Measurements from ENCODE around the gene CETN2.
A peak's percentile ranks its signal among the peaks of the same experiment; 100 is the strongest.
"Not testable (repeated sequence)": the region's sequence is repeated elsewhere in the genome, so short reads cannot be mapped to it uniquely, and the experiment has no call there.

CETN2 gene

DNA sequence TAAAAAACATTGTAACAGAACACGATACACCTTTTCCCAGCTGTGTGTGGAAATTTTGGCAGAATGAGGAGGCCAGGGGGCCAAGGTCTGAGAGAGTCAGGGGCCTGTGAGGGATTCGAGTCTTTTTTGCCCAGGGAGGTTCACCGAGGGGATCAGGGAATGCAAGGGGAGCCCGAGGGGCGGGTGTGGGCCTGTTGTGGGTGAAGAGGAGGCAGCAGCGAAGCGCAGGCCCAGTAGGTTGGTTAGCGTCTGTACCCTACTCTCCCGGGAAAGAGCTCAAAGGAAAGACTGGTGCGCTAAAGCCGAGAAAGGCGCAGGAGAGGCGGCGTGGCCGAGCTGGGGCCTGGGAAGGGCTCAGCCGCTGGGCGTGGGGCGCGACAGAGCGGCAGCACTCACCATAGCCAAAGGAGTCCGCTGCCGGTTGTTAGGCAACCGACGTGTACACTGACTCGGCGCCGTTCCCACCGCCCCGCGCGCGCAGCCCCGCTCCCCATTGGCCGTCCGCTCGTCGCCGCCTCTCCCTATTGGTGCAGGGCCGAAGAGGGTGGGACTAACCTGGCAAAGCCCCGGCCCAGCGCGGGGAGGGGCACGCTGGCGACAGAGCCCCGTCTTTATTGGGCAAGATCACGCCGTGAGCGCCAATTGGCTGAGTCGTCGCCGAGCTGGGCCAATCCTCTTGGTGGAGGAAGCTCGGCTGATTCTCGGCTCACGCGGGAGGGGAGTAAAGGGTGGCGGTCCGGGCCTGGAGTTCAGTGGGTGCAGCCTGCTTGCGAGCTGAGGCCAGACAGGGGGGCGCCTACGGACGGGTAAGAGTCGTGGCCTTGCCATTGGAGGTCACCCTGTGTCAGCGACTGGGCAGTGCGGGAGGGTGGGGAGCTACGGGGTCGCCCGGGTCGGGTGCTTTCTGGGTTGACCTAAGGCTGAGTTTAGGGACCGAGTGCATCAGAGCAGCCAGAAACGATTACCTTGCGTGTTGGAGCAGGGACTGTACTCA is at the start of gene CETN2, which contains the start of gene NSDHL:
TSS of gene CETN2 (minus strand) at position 446 of the 994 bp plus-strand sequence. CDS start at position 399, 47 bp downstream.
TSS of gene NSDHL (plus strand) at position 752 of the 994 bp plus-strand sequence. CDS start 15,262 bp downstream, outside the sequence.
- DNase-seq: peak; percentile 93

DNA sequence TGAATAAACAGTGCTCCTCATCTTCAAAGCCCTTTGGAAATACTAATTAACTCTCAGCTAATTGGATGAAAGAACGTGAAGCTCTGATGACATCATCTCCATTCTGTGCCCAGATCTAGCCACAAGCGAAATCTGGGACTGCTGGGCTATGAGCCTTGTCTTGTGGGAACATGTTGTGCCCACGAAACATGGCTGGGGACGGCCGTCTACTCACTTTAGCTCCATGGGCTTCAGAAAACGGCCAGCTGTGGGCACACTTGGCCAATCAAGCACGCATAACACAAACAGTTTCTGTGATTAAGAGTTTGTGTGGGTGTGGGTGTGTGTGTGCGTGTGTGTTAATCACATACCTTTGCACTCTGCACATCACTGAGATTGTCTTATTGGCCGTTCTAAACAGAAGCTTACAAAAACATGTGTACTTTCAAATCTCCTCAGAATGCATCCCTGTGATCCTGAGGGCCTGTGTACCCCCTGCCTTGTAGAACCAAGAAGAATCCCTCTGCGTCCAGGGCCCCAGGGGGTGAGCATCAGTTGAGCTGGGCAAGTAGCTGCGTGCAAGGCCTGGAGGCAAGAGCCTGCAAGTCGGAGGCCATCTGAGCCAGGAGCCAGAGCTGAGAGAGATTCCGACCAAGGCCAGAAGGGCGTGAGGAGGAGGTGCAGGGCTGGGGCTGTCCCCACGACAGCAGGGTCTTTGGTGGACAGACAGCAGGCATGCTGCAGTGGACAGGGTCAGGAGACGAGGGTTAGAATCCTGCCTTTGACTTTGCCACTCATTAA is 48.6 kb upstream of the CETN2 start:
- no peak for DNase-seq

DNA sequence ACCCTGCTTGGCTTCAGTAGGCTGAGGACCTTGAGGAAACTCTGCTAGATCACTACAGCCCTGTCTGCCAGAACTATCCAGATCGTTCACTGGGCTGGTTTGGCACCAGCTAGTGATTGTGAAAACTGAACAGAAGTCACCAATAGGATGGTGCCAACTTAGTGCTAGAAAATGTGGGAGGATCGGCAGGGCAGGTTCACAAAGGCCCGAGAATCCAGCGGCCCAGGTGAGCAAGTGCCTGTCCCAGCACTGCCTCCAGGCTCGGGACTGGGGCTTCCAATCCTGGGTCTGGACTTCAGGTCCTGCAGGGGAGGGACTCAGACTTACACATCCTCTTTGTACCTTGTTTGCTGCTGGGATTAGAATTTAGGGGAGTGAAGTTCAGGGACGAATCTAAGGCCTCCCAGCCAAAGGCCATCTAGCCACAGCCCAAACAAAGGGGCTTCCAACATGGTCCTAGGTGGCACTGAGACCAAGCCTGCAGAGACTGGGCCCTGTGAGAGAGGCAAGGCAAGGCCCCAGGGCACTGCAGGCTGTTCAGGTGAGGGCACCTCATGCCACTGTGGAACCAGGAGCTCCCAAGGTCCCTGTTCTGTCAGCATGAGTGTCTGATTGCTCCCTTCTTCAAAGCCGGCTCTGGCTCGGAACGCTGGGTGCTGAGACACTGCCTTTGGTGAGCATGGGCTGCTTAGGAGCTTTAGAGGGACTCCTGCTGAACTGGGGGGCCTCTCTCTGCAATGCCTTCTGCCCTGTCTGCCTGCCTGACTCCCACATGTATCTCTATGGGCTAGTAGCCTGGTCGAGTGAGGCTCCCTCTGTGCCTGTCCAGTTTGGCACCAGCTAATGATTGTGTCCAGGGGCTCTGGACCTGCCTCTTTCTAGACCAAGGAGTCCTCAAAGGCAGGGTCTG is 46.6 kb upstream of the CETN2 start:
- DNase-seq: no peak

DNA sequence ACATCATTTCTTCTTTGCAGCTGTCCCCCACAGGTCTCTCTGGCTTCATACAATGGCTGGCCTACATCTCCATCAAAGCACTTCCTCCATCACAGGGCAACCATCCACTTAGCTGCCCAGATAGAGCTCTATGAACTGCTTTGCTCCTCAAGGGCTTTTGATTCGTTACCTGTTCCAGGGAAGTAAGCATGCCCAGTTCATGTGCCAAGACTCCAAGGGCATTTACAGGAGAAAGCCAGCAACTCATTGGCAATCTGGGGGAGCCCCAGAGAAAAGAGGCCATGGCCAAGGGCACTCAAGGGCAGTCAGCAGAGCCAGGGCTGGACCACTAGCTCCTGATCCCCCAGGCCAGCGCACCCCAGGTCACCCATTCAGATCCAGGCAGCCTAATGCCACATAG is 42.8 kb upstream of the CETN2 start:
- DNase-seq: no peak

DNA sequence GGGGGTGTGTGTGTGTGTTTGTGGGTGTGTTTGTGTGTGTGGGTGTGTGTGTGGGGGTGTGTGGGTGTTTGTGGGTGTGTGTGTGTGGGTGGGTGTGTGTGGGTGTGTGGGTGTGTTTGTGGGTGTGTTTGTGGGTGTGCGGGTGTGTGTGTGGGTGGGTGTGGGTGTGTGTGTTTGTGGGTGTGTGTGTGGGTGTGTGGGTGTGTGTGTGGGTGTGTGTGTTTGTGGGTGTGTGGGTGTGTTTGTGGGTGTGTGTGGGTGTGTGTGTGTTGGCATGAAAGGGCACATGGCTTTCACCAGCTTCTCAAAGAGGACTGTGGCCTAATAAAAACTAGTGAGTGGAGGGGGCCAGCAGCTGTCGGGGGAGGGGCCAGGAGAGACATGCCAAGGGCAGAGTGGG is 42.0 kb upstream of the CETN2 start:
- no peak for DNase-seq

DNA sequence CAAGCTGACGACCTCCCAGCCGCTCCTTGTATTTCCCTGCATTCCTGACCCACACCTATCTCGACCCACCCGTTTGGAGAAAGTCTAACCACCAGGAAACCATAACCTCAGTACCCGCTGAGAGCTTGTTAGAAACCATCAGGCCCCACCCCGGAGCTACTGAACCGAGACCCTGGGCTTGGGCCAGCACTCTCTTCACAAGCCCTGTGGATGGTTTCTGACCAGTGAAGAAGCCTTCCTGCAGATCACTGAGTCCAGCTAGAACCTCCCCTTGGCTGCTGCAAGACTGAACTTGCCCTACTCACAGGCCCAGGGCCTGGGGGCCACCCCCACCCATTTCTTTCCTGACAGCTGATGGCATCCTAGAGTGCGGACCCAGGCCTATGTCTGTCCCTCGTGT is 40.7 kb upstream of the CETN2 start:
- DNase-seq: no peak

DNA sequence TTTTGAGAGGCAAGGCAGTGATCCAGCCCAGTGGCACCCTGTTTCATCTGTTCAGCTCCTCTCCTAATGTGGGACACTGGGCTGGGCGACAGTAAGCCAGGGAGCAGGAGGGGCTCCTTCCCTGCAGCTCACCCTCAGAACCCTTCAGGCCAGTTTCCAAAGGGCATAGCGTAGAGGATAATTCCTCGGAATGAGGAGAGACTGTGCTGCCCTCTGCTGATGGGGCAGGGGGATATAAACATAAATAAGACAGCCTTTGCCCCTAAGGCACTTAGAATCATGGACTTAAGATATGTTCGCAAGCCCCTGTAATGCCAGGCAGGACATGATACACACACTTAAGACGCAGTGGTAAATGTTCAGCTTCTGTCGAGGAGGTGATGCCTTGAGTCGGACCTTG is 39.4 kb upstream of the CETN2 start:
- no peak for DNase-seq

DNA sequence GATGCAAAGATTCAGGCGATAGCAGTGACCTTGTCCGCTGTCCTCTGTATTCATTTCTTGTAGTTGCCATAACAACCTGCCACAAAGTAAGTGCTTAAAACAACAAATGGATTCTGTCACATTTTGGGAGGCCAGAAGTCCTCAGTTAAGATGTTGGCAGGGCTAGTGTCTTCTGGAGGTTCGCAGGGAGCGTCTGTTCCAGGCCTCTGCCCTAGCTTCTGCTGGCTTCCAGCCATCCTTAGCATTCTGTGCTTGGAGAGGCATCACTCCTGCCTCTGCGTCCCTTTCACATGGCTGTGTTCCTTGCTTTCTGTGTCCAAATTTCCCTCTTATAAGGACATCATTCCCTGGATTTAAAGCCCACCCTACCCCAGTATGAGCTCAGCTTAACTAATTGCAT is 35.8 kb upstream of the CETN2 start:
- no peak for DNase-seq

DNA sequence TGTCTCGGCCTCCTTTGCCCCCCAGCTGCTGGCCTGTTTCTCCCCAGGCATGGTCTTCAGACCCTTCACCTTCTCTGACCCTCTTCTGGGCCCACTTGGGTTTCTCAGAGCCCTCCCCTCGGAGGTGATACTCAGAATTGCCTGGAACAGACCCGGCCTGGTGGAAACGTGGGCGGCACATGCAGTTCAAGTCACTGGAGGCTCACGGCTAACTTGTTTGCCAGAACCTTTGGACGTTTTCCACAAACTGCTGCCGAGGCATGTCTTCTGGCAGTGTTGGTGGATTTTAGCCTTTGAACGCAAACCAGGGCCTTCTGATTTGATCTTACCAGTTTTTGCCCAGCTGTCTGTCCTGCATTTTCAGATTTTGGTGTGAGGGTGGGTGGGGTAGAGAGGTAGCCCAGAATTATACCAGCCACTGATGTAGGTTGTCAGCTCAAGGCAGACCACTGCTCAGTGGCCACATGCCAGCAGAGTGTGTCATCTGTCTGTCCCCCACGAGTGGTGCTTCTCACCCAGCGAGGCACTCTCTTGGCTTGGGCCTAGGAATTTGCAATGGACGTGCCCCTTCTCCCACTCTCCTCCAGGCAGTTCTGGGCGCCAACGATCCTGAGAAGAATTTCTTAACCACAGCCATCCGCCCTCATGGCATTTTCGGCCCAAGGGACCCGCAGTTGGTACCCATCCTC is 34.8 kb upstream of the CETN2 start:
- DNase-seq: no peak

DNA sequence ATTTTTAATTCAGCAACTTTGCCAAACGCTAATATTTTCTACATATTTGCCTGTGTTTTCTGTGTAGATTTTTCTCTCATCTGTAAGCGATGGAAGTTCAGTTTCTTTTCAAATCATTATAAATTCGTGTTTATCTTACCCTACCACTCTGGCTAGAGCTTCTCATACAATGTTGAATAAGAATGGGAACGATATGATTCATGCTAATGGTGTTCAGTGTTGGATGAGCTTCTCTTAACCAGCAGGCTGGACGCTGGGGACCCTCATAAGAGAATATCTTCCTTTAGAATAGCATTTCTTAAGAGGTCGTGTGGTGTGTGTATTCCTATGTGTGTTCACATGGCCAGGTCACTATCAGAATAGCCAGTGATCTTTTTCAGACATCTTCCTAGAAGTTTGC is 31.3 kb upstream of the CETN2 start:
- no peak for DNase-seq

DNA sequence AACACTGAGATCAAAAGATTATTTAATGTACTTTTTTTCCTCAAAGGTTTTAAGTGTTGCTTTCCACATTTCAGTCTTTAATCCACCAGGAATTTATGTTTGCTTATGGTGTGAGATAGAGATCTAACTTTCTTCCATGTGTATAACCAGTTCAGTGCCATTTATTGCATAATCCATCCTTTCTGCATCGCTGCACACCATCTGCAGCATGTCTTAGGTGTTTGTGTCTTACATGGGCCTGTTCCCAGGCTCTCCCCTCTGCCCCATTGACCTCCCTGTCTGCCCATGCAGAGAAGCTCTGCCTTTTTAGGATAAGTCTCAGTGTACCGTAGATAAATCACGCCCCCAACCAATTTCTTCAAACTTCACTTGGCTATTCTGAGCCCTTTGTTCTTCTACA is 30.6 kb upstream of the CETN2 start:
- DNase-seq: no peak

DNA sequence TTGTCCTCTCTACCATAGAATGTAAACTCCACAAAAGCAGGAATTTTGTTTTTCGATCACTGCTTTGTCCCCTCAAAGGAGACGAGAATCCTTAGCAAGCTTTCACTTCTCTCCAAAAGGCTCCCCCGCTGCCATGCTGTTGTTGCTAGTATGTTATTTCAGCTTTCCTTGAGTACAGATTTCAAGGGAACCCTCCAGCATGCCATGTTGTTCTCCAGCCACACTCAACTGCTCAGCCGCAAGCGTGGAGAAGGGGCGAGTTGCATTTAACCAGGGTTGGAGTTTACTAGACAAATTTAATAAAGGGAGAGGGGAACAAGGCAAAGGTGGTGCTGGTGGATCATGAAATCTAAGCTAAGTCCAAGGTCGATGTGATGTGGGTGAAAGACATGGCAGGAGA is 23.4 kb upstream of the CETN2 start:
- no peak for DNase-seq

DNA sequence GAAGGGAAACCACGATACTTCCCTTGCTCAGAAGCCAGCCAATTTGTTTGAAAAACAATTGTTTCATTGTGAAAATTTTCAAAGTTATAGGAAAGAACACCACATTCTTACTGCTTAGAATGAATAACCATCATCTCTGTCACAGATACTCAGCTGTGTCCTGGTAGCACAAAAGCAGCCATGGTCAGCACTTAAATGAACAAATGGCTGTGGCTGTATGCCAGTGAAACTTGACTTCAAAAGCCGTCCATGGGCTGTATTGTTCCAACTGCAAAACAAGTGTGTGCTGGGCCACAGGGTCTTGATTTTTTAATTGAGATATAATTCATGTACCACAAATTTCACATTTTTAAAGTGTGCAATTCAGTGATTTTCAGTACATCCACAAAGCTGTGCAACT is 19.9 kb upstream of the CETN2 start:
- DNase-seq: no peak

DNA sequence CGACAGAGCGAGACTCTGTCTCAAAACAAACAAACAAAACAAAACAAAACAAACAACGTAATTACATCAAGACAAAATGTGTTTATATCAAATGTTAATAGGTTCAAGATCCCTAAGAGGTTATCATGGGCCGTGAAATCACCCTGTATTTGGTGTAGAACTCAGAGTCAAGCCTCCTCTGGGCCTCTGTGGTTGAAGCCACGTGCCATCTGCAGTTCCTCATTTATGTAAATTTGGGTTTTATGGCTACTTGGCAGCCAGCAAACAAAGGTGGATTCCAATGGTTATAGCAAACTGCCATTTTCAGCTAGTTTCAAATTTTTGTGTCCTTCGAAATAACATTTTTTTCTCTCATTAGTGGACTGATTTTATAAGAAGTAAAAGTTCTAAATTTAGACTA is 16.7 kb upstream of the CETN2 start:
- no peak for DNase-seq

DNA sequence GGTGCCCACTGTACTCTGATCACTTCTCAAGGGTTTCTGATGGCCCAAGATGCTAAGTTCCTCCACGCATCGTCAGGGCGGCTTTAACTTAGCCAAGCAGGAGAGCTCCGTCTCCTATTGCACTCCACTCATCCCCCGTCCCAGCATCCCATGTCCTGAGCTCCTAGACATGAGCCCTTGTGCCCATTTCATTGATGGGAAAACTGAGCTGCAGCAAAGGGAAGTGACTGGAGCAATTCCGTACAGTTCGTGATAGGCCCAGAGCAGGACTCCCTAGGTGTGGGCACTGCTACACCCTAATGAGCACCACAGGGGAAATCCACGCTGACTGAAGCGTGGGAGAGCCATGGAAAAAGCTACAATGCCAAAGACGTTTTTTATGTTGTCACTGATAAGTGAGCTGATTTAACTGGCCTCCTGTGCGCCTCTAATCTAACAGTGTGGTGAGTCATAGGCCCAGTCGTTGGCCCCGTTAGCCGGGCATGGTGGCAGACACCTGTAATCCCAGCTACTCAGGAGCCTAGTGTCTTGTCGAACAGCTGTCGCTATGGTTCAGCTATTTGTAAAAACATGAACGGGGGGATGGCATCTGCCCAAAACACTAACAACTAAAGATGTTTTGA is 15.2 kb upstream of the CETN2 start:
- no peak for DNase-seq

DNA sequence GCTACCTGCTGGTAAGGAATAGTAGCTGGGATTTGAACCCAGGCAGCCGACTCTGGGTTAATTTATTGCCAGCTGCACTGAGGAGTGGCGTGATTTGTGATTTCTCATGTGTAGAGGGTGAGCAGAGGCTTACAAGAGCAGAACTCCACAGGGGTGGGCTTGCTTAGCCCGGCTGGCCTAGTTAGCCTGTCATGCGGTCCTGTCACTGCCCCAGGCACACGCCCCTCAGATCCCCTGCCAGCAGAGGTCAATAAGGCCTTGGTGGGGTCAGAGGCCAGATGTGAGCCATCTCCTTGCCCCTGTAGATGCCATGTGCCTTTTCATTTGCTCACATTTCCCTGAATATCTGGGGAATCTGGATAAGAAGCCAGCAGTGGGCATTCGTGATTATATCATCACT is 13.7 kb upstream of the CETN2 start:
- no peak for DNase-seq

DNA sequence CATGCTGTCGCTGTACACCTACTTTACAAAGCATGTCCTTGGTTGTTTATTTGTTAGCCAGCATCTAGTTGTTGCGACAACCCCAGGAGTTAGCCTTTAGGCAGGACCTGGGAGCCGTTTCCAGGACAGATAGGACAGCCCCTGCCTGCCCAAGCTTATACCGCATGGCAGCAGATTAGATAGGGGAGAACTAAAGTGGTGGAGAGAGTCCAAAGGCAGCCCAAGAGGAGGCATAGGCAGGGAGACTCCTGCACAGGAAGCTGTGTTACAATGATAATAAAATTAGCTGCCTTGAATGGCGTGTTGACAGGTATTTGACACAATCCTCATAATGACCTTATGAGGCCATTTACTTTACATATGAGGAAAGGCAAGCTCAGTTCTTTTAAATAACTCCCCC is 13.3 kb upstream of the CETN2 start:
- DNase-seq: no peak

DNA sequence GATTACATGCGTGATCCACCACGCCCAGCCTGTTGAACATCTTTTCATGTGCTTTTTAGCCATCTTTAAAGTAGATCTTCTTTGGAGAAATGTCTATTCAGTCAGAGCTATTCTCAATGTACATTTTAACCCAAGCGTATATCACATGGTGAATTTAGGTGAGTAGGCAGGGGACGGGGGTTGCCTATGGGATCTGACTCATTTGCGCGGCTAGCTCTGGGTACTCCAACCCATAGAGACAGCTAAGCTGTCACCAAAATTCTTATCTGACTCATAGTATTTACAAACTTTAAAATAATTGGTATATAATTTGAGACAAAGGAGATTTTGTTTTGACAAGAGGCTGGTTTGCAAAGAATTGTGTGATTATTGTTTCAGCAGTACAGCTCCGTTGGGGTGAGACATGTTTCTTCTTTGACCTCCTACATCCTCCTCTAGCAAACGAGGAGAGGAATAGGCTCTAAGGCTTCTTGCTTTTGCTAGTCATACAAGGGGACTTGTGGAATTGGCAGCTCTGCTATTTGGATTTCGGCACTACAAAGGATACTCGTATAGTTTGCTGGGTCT is 12.3 kb upstream of the CETN2 start:
- DNase-seq: no peak

DNA sequence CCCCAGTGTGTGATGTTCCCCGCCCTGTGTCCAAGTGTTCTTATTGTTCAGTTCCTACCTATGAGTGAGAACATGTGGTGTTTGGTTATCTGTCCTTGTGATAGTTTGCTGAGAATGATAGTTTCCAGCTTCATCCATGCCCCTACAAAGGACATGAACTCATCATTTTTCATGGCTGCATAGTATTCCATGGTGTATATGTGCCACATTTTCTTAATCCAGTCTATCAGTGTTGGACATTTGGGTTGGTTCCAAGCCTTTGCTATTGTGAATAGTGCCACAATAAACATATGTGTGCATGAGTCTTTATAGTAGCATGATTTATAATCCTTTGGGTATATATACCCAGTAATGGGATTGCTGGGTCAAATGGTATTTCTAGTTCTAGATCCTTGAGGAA is 4.9 kb upstream of the CETN2 start:
- DNase-seq: not testable (repeated sequence)

DNA sequence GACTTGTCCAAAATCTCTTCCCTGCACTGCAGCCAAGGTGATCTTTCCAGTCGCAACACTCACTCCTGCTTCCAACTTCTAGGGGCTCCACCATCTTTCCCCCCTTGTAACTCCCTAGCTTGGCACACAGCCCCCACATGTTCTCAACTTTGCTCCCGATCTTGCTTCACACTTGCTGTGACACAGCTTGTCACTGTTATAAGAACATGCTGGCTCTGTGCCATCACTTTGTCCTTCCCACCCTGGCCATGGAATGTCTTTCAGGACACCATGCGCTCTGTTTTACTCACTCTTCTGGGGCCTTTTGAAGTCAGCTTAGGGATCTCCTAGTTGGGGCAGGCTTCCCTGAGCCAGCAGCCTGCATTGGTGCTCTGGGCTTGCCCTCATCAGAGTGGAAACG is 2.8 kb upstream of the CETN2 start:
- no peak for DNase-seq

DNA sequence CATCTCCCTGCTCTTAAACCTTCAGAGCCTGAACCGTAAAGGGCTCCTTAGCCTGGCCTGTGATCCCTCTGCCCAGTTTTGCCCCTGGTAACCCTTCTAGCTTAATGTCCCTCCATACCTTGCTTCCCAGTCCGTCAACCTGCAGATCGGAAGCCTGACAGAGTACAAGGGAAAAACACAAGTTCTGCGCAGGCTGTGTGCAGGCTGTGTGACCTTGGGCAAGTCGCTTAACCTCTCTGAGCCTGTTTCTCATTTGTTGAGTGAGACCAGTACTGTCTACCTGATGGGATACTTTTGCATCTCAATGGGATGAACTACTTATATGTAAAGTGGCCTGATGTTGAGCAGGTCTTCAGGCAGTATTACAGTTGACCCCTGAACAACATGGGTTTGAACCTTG is 2.0 kb upstream of the CETN2 start:
- DNase-seq: no peak

Data from CD4-positive, alpha-beta T cell treated with Interleukin-6 for 4 hours (primary cell).